NCI-H345 (cell line): Measurements from ENCODE around the gene TARDBP.
A peak's percentile ranks its signal among the peaks of the same experiment; 100 is the strongest.
"Not testable (repeated sequence)": the region's sequence is repeated elsewhere in the genome, so short reads cannot be mapped to it uniquely, and the experiment has no call there.

ENCODE experiments used
- DNase-seq: peaks from one replicate; lab custom pipeline; 2025; lab: John Stamatoyannopoulos, UW

Gene TARDBP

GRCh38 chr1:11059968-11060830 is 47.7 kb downstream of the TARDBP start, which contains the start of gene SRM:
Gene SRM (minus strand): TSS chr1:11060018. CDS start chr1:11059943, 75 bp downstream.
- peak; percentile 94 for DNase-seq

GRCh38 chr1:11061652-11062365 is 49.4 kb downstream of the TARDBP start:
- DNase-seq = no peak

GRCh38 chr1:11062965-11063401 is 50.5 kb downstream of the TARDBP start:
- DNase-seq = peak; percentile 16

- DNase-seq = peak; percentile 47
These were observed 51.6 kb downstream of the TARDBP start for GRCh38 chr1:11063937-11064537.

GRCh38 chr1:11064942-11065341 is 52.5 kb downstream of the TARDBP start:
- DNase-seq = no peak

GRCh38 chr1:11065796-11066195 is 53.3 kb downstream of the TARDBP start:
- no peak for DNase-seq

- no peak for DNase-seq
These were observed 55.5 kb downstream of the TARDBP start for GRCh38 chr1:11067716-11068599.

- DNase-seq = no peak
These were observed 56.4 kb downstream of the TARDBP start for GRCh38 chr1:11068600-11069473.

GRCh38 chr1:11070876-11071275 is 58.4 kb downstream of the TARDBP start:
- DNase-seq = peak; percentile 22

- peak; percentile 93 for DNase-seq
These were observed 59.2 kb downstream of the TARDBP start for GRCh38 chr1:11071463-11072215.

GRCh38 chr1:11072216-11072917 is 59.9 kb downstream of the TARDBP start:
- peak; percentile 92 for DNase-seq

GRCh38 chr1:11073398-11073797 is 60.9 kb downstream of the TARDBP start:
- not testable (repeated sequence) for DNase-seq
